ENCODE results near the gene UBE2E1.

Gene UBE2E1

DNA sequence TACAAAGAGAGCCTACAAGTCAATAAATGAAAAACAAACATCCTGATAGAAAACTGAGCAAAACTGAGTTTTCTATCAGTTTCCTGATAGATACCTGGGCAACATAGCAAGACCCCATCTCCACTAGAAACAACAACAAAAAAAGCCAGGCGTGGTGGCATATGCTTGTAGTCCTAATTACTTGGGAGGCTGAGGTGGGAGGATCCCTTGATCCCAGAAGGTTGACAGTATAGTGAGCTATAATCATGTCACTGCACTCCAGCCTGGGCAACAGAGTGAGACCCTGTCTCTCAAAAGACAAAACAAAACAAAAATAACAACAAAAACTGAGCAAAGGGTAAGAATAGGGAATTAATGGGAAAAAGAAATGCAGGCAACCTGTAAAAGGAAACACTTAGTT, 23.9 kb upstream of the UBE2E1 start:
- no peak for DNase-seq (ENCODE audit: extremely low spot score)
- TF ChIP-seq ELF4 (IDR thresholded peaks at IDR 0.05), result no peak
- no peak for TF ChIP-seq SP1 (IDR thresholded peaks at IDR 0.05)
- no peak for TF ChIP-seq ZNF384 (IDR thresholded peaks at IDR 0.05)
- no peak for TF ChIP-seq TARDBP (IDR thresholded peaks at IDR 0.05)
- no peak for TF ChIP-seq ARNT (IDR thresholded peaks at IDR 0.05)
- TF ChIP-seq LEF1 (IDR thresholded peaks at IDR 0.05; ENCODE audit: borderline replicate concordance), result no peak
- TF ChIP-seq FOXK2 (IDR thresholded peaks at IDR 0.05), result no peak
- TF ChIP-seq FOXA1 (IDR thresholded peaks at IDR 0.05), result no peak
- no peak for TF ChIP-seq CTBP1 (IDR thresholded peaks at IDR 0.05; ENCODE audit: borderline replicate concordance)
- TF ChIP-seq FOXM1 (IDR thresholded peaks at IDR 0.05; ENCODE audit: borderline replicate concordance), result no peak
- no peak for TF ChIP-seq HDGF (IDR thresholded peaks at IDR 0.05; ENCODE audit: borderline replicate concordance)
- TF ChIP-seq BHLHE40 (IDR thresholded peaks at IDR 0.05; ENCODE audit: borderline replicate concordance), result no peak
- POLR2A ChIA-PET, result no interaction called here
- CTCF ChIA-PET, result no interaction called here

DNA sequence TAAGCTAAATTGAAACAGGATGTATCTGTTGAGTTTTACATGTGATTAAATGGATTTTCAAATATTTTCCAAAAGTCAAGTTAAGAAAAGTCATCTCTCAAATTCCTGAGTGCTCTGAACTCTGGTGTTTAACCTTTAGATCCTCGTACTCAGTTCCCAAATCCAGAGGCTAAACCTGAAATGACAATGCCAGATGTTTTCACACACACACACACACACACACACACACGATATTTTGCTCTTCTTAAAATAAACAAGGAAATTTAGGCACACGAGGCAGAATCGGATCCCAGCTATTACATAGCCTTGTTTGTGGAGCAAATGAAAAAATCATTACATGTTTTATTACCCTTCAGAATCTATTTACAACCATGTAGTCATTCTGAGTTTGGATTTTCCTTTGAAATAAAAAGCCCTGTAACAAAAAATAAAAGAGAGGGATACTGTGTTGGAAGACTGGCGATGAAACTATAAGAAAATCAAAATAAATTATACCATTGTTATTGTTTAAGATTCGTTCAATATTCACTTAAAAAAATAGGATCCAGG, 20.6 kb upstream of the UBE2E1 start:
- CTCF ChIA-PET, result no interaction called here
- DNase-seq (ENCODE audit: extremely low spot score), result no peak
- TF ChIP-seq SP1 (IDR thresholded peaks at IDR 0.05) (no peak), NFRKB (IDR thresholded peaks at IDR 0.05) (no peak)
- POLR2A ChIA-PET, result no interaction called here

DNA sequence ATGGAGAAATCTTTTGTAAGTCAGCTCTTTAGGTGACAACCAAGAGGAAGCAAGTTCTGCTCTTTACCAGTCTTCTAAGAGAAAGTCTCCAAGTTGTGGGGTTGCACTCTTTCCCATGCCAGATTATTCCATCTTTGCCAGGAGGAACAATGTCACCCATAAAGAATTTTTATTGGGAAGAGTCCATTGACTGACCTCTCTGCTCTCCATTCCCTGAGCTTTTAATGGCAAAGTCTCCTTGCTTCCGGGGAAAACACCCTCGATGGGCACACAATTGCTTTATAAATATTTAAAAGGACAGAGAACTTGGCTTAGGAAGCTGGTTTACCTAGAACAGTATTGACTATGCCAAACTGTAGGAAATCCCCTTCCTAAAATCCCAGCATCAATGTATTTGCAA, 19.9 kb upstream of the UBE2E1 start:
- POLR2A ChIA-PET, result no interaction called here
- no peak for TF ChIP-seq FOXM1 (IDR thresholded peaks at IDR 0.05; ENCODE audit: borderline replicate concordance)
- TF ChIP-seq, protein P1, sequence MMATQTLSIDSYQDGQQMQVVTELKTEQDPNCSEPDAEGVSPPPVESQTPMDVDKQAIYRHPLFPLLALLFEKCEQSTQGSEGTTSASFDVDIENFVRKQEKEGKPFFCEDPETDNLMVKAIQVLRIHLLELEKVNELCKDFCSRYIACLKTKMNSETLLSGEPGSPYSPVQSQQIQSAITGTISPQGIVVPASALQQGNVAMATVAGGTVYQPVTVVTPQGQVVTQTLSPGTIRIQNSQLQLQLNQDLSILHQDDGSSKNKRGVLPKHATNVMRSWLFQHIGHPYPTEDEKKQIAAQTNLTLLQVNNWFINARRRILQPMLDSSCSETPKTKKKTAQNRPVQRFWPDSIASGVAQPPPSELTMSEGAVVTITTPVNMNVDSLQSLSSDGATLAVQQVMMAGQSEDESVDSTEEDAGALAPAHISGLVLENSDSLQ (IDR thresholded peaks at IDR 0.05), result peak; percentile 37
- no peak for TF ChIP-seq SP1 (IDR thresholded peaks at IDR 0.05)
- no peak for DNase-seq (ENCODE audit: extremely low spot score)
- CTCF ChIA-PET, result no interaction called here

DNA sequence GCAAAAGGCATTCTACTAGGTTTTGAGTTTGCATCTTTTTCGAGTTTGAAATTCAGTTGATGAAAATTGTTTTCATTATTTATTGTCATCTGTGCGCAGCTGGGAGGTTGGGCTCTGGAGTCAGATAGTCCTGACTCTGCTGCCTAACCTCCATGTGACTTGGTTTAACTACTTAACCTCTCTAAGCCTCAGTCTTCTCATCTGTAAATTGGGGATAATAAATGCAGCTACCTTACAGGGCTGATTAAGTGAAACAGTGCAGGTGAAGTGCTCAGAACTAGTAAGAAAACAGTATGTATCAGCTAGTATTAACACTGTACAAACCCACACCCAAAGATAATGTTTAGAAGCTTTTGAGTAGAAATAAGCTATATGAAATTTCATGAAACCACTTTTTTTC, 14.1 kb upstream of the UBE2E1 start:
- TF ChIP-seq ELF4 (IDR thresholded peaks at IDR 0.05) (no peak), LEF1 (IDR thresholded peaks at IDR 0.05; ENCODE audit: borderline replicate concordance) (no peak), CTBP1 (IDR thresholded peaks at IDR 0.05; ENCODE audit: borderline replicate concordance) (no peak), SP1 (IDR thresholded peaks at IDR 0.05) (no peak), FOXK2 (IDR thresholded peaks at IDR 0.05) (no peak), FOXM1 (IDR thresholded peaks at IDR 0.05; ENCODE audit: borderline replicate concordance) (no peak), L3MBTL2 (conservative IDR thresholded peaks at IDR 0.05) (no peak), TARDBP (IDR thresholded peaks at IDR 0.05) (no peak)
- TF ChIP-seq, protein P1 (IDR thresholded peaks at IDR 0.05), result no peak
- CTCF ChIA-PET, result interaction anchor here (0.7 to 1.0 kb wide), 2 partner anchors 9 to 15 kb away, joined by 3 read pairs; no protein-coding TSS in a partner anchor
- no peak for DNase-seq (ENCODE audit: extremely low spot score)
- POLR2A ChIA-PET, result no interaction called here

- CTCF ChIA-PET, result interaction anchor here (0.6 kb wide), 1 partner anchor 120 kb away, joined by 4 read pairs; no protein-coding TSS in a partner anchor
- POLR2A ChIA-PET, result no interaction called here
- TF ChIP-seq SUZ12 (IDR thresholded peaks at IDR 0.05) (no peak), FOXK2 (IDR thresholded peaks at IDR 0.05) (no peak), L3MBTL2 (conservative IDR thresholded peaks at IDR 0.05) (no peak), FOXM1 (IDR thresholded peaks at IDR 0.05; ENCODE audit: borderline replicate concordance) (no peak), BHLHE40 (IDR thresholded peaks at IDR 0.05; ENCODE audit: borderline replicate concordance) (no peak), ZNF384 (IDR thresholded peaks at IDR 0.05) (no peak), SP1 (IDR thresholded peaks at IDR 0.05) (no peak), CTBP1 (IDR thresholded peaks at IDR 0.05; ENCODE audit: borderline replicate concordance) (no peak), ELF4 (IDR thresholded peaks at IDR 0.05) (no peak), HDGF (IDR thresholded peaks at IDR 0.05; ENCODE audit: borderline replicate concordance) (no peak), NFRKB (IDR thresholded peaks at IDR 0.05) (no peak), FOXA1 (IDR thresholded peaks at IDR 0.05) (no peak), TARDBP (IDR thresholded peaks at IDR 0.05) (no peak), LEF1 (IDR thresholded peaks at IDR 0.05; ENCODE audit: borderline replicate concordance) (no peak)
- TF ChIP-seq, protein P1 (IDR thresholded peaks at IDR 0.05), result no peak
- no peak for DNase-seq (ENCODE audit: extremely low spot score)
Measured at GRCh38 chr3:23793528-23794134, 12.1 kb upstream of the UBE2E1 start.

DNA sequence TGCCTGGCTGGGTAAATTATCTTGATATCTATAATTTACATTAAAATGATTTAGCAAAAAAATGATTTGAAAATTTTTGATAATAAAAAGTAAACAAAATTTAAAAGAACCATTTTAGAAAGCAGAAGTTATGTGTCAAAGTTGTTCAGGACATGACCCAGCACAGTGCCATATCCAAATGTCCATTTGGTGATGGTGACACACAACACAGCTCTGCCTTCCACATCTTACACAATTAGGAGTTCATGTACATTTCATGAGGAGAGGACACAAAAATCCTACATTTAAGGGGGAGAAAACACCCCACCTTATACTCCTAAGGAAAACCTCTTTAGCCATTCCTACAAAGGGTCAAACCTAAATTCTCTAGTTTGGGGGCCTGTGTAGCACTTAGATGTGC, 10.7 kb upstream of the UBE2E1 start:
- no peak for TF ChIP-seq L3MBTL2 (conservative IDR thresholded peaks at IDR 0.05)
- TF ChIP-seq TARDBP (IDR thresholded peaks at IDR 0.05), result no peak
- TF ChIP-seq, protein P1 (IDR thresholded peaks at IDR 0.05), result no peak
- no peak for TF ChIP-seq FOXA1 (IDR thresholded peaks at IDR 0.05)
- no peak for TF ChIP-seq SUZ12 (IDR thresholded peaks at IDR 0.05)
- TF ChIP-seq SP1 (IDR thresholded peaks at IDR 0.05), result no peak
- TF ChIP-seq LEF1 (IDR thresholded peaks at IDR 0.05; ENCODE audit: borderline replicate concordance), result no peak
- TF ChIP-seq HDGF (IDR thresholded peaks at IDR 0.05; ENCODE audit: borderline replicate concordance), result no peak
- no peak for TF ChIP-seq ZNF384 (IDR thresholded peaks at IDR 0.05)
- no peak for TF ChIP-seq NFRKB (IDR thresholded peaks at IDR 0.05)
- TF ChIP-seq CTBP1 (IDR thresholded peaks at IDR 0.05; ENCODE audit: borderline replicate concordance), result no peak
- TF ChIP-seq FOXK2 (IDR thresholded peaks at IDR 0.05), result no peak
- no peak for TF ChIP-seq FOXM1 (IDR thresholded peaks at IDR 0.05; ENCODE audit: borderline replicate concordance)
- no peak for DNase-seq (ENCODE audit: extremely low spot score)
- CTCF ChIA-PET, result no interaction called here
- POLR2A ChIA-PET, result no interaction called here
